SK-N-SH (cell line): ENCODE data around the gene AKAP14. TPM values are rescaled to one million over a fixed set of nuclear protein-coding genes. Genes with fewer than 3 reads are reported as not detected.

ENCODE experiments used
- CTCF ChIA-PET: fragments of 300-600, 350-600 bp; formaldehyde crosslinking; extraction: SDS; loops from one replicate; lab custom pipeline; 2021; lab: Yijun Ruan, JAX
- POLR2A ChIA-PET: fragments of 350-600 bp; sonication (Branson Sonifier 250); formaldehyde crosslinking; extraction: SDS; loops from one replicate; lab custom pipeline; 2020; ENCODE audit warnings: antibody characterized with exemption, inconsistent platforms; lab: Yijun Ruan, JAX
- DNase-seq: peaks from one replicate; pipeline ENCODE4 v3.0.0; 2012
- H2AFZ ChIP-seq: fragments of 200-600 bp; sonication (generic); 2 replicates; pipeline ENCODE4 v1.8.1; 2016; ENCODE audit warnings: antibody characterized with exemption, mild to moderate bottlenecking, low read depth
- H3F3A ChIP-seq: fragments of 200-600 bp; sonication (generic); replicated peaks from 2 replicates; pipeline ENCODE3; 2016; ENCODE audit warnings: antibody characterized with exemption, mild to moderate bottlenecking; ENCODE audit not compliant: insufficient read depth
- H3K27ac ChIP-seq, 2 experiments: fragments of 200-500 bp in 1 of 2; fragments of 200-600 bp in 1 of 2; sonication (Bioruptor generic) in 1 of 2; sonication (generic), shearing (Covaris generic) in 1 of 2; 2 replicates each; pipeline versions ENCODE4 v1.5.1 to v1.6.1; 2014 to 2016; ENCODE audit warnings: low read depth in 2 of 2, inconsistent platforms in 1 of 2, low read length in 1 of 2, mild to moderate bottlenecking in 1 of 2, mixed read lengths in 1 of 2
- H3K27me3 ChIP-seq: fragments of 200-600 bp; sonication (generic), shearing (Covaris generic); 2 replicates; pipeline ENCODE4 v1.6.1; 2016; ENCODE audit warnings: mixed run types; ENCODE audit not compliant: insufficient read depth
- H3K36me3 ChIP-seq, 2 experiments: fragments of 200-500 bp in 1 of 2; fragments of 200-600 bp in 1 of 2; sonication (Bioruptor generic) in 1 of 2; sonication (generic) in 1 of 2; replicated peaks in 1 of 2; 2 replicates each; pipeline versions ENCODE3 to v1.5.1; 2014 to 2016; ENCODE audit warnings: low read length in 1 of 2, mild to moderate bottlenecking in 1 of 2; ENCODE audit not compliant: insufficient read depth in 2 of 2, control insufficient read depth in 1 of 2
- H3K4me1 ChIP-seq, 2 experiments: fragments of 200-500 bp in 1 of 2; fragments of 200-600 bp in 1 of 2; sonication (Bioruptor generic) in 1 of 2; sonication (generic), shearing (Covaris generic) in 1 of 2; 2 replicates each; pipeline versions ENCODE4 v1.5.1 to v1.6.1; 2014 to 2016; ENCODE audit warnings: low read depth in 1 of 2, low read length in 1 of 2, mixed run types in 1 of 2; ENCODE audit not compliant: insufficient read depth in 2 of 2, control insufficient read depth in 1 of 2
- H3K4me2 ChIP-seq: fragments of 200-600 bp; sonication (generic), shearing (Covaris generic); 2 replicates; pipeline ENCODE4 v1.6.1; 2017; ENCODE audit warnings: mixed run types
- H3K4me3 ChIP-seq, 2 experiments: fragments of 200-500 bp in 1 of 2; fragments of 200-600 bp in 1 of 2; sonication (Bioruptor generic) in 1 of 2; sonication (generic), shearing (Covaris generic) in 1 of 2; 2 replicates each; pipeline versions ENCODE4 v1.5.1 to v1.8.1; 2014 to 2016; ENCODE audit warnings: low read depth in 2 of 2, inconsistent platforms in 1 of 2, low read length in 1 of 2, mild to moderate bottlenecking in 1 of 2, mixed read lengths in 1 of 2, moderate library complexity in 1 of 2
- H3K79me2 ChIP-seq: fragments of 200-600 bp; sonication (generic); 2 replicates; pipeline ENCODE4 v1.8.1; 2017; ENCODE audit warnings: mild to moderate bottlenecking; ENCODE audit not compliant: insufficient read depth
- H3K9ac ChIP-seq: fragments of 200-600 bp; sonication (generic); 2 replicates; pipeline ENCODE4 v1.6.1; 2017; ENCODE audit warnings: mixed run types
- H3K9me2 ChIP-seq: fragments of 200-600 bp; sonication (generic); 2 replicates; pipeline ENCODE4 v1.6.1; 2017; ENCODE audit warnings: mixed run types
- H3K9me3 ChIP-seq: fragments of 200-600 bp; sonication (generic); 2 replicates; pipeline ENCODE4 v1.6.1; 2017; ENCODE audit warnings: mixed run types, mild to moderate bottlenecking, moderate library complexity
- H4K20me1 ChIP-seq: fragments of 200-600 bp; sonication (generic); 2 replicates; pipeline ENCODE4 v1.6.1; 2017; ENCODE audit warnings: mild to moderate bottlenecking, mixed run types; ENCODE audit not compliant: insufficient read depth
- ELF1 ChIP-seq: IDR thresholded peaks from 2 replicates; pipeline ENCODE4 v1.4.0; 2012
- FOXJ3 ChIP-seq: sonication (generic); formaldehyde crosslinking; IDR thresholded peaks from 2 replicates; pipeline ENCODE4 v1.5.1; 2020; ENCODE audit warnings: mild to moderate bottlenecking, missing genetic modification reagents
- NRF1 ChIP-seq: IDR thresholded peaks from 2 replicates; pipeline ENCODE4 v1.6.1; 2012; ENCODE audit warnings: low read depth, mild to moderate bottlenecking, low read length
- PBX3 ChIP-seq: IDR thresholded peaks from 2 replicates; pipeline ENCODE4; 2012
- RFX5 ChIP-seq: IDR thresholded peaks from 2 replicates; pipeline ENCODE4 v1.6.1; 2012; ENCODE audit warnings: mild to moderate bottlenecking, improper control_type of control experiment, low read length
- RXRA ChIP-seq: IDR thresholded peaks from 2 replicates; pipeline ENCODE4 v1.4.0; 2012; ENCODE audit warnings: low read depth, mild to moderate bottlenecking, borderline replicate concordance
- TAF1 ChIP-seq: IDR thresholded peaks from 2 replicates; pipeline ENCODE4 v1.6.1; 2012; ENCODE audit warnings: low read depth, mild to moderate bottlenecking, low read length, moderate library complexity, borderline replicate concordance
- USF2 ChIP-seq: fragments of 150-350 bp; IDR thresholded peaks from 2 replicates; pipeline ENCODE4 v1.6.1; 2017; ENCODE audit warnings: antibody characterized with exemption, low read length, low read depth, borderline replicate concordance
- ZBTB33 ChIP-seq: IDR thresholded peaks from 2 replicates; pipeline ENCODE4 v1.4.0; 2012; ENCODE audit warnings: low read depth, borderline replicate concordance
- WGBS: methylation state at CpG from one replicate; pipeline ENCODE4 v1.1.6; 2017; ENCODE audit warnings: low lambda C conversion rate; 5-methylcytosine and 5-hydroxymethylcytosine counted together
- polyA plus RNA-seq, 3 experiments: library from polyadenylated mRNA; depleted of rRNA; stranded (reverse); fragments of >200 nt; gene quantifications; 2 replicates each; pipeline ENCODE4 v1.2.3, GENCODE V29; 2012

AKAP14 gene
- polyA plus RNA-seq, 1 of the 3 experiments (the other 2 are of a cell fraction) = 0.23 TPM

- Histone ChIP-seq H3K79me2 (peaks cover 27% of the 10 kb centered on the region), H4K20me1 (no peaks in the 10 kb centered on the region), H3K9me2 (no peaks in the 10 kb centered on the region), H3K4me1 (peaks cover 0 to 2% of the 10 kb centered on the region in 2 experiments; a peak in 1 of 4 replicates), H2AFZ (peak overlapping the region; percentile 98), H3K4me2 (peak overlapping the region; percentile 89), H3K27me3 (peaks cover 20% of the 10 kb centered on the region), H3K27ac (peak overlapping the region; percentile 41 to 46; a peak in 2 of 4 replicates), H3K9me3 (no peaks in the 10 kb centered on the region), H3K4me3 (peak overlapping the region; percentile 42 to 96), H3K36me3 (peaks cover 5 to 25% of the 10 kb centered on the region in 2 experiments), H3F3A (peaks cover 3% of the 10 kb centered on the region), H3K9ac (peak overlapping the region; percentile 82; the same call in 1 of the 2 replicates)
- 31% methylated on average over 10 of the region's 10 CpGs for WGBS
- no peak for DNase-seq
- POLR2A ChIA-PET = interaction anchor here (0.7 to 1.9 kb wide), 5 partner anchors 11 to 62 kb away, joined by 3 to 37 read pairs (median 4); partner anchors contain the start of genes NDUFA1, RNF113A and RPL39
- TF ChIP-seq FOXJ3 (no peak), TAF1 (no peak), PBX3 (no peak), RFX5 (0 out of 2 replicates have a peak, but pooled peaks have one; percentile 1)
- CTCF ChIA-PET = interaction anchor here (1.2 kb wide), 1 partner anchor 27 kb away, joined by 4 read pairs; no protein-coding TSS in a partner anchor
These were observed 42.2 kb upstream of the AKAP14 start for GRCh38 chrX:119853444-119853843.

- peak overlapping the region; percentile 72 to 87; a peak in 3 of 4 replicates for H3K27ac ChIP-seq
- no peak overlapping the region for H2AFZ ChIP-seq
- H3K9ac ChIP-seq = peak overlapping the region; percentile 91
- peak; percentile 26 for DNase-seq
- peaks cover 14% of the 10 kb centered on the region; the same call in 1 of the 2 replicates for H3K27me3 ChIP-seq
- peak overlapping the region; percentile 73 for H3K4me2 ChIP-seq
- TF ChIP-seq FOXJ3 = no peak
- no peak for TF ChIP-seq USF2
- no peak for TF ChIP-seq RFX5
- no peak for TF ChIP-seq NRF1
- no peak for TF ChIP-seq ZBTB33
- no peak for TF ChIP-seq RXRA
- TF ChIP-seq ELF1 = peak; percentile 32; the same call in 1 of the 2 replicates
- TF ChIP-seq, all 33 proteins: peak for 1
- Histone ChIP-seq H3F3A (peaks cover 4% of the 10 kb centered on the region), H3K36me3 (peaks cover 0 to 5% of the 10 kb centered on the region in 2 experiments), H3K4me1 (no peaks in the 10 kb centered on the region; a peak in 1 of 4 replicates), H3K9me3 (no peaks in the 10 kb centered on the region), H3K79me2 (peaks cover 48% of the 10 kb centered on the region), H4K20me1 (no peaks in the 10 kb centered on the region), H3K4me3 (peak overlapping the region; percentile 59 to 69), H3K9me2 (no peaks in the 10 kb centered on the region)
- POLR2A ChIA-PET = interaction anchor here (2.1 to 2.7 kb wide), 2 partner anchors 18 to 79 kb away, joined by 10 to 15 read pairs; partner anchors contain the start of genes RPL39 and UPF3B
- WGBS = 27% methylated on average over 25 of the region's 25 CpGs
- CTCF ChIA-PET = interaction anchor here (0.6 to 2.1 kb wide), 7 partner anchors 12 to 140 kb away, joined by 3 to 5 read pairs (median 4); no protein-coding TSS in a partner anchor
These were observed 25.0 kb upstream of the AKAP14 start for GRCh38 chrX:119870626-119871131.
